Metanephros (tissue), 2 donors: Measurements from ENCODE around the gene MTG1. TPM values are rescaled to one million over a fixed set of nuclear protein-coding genes. Genes with fewer than 3 reads are reported as not detected.

Experiments
- small RNA-seq: library from RNA; depleted of rRNA; stranded (forward); fragments of <200 nt; gene quantifications from one replicate; pipeline ENCODE3, GENCODE V24; 2014; ENCODE audit warnings: low replicate concordance
- total RNA-seq: library from RNA; depleted of rRNA; stranded (reverse); fragments of >200 nt; gene quantifications from one replicate; pipeline ENCODE4 v1.2.3, GENCODE V29; 2014

Gene MTG1, protein sequence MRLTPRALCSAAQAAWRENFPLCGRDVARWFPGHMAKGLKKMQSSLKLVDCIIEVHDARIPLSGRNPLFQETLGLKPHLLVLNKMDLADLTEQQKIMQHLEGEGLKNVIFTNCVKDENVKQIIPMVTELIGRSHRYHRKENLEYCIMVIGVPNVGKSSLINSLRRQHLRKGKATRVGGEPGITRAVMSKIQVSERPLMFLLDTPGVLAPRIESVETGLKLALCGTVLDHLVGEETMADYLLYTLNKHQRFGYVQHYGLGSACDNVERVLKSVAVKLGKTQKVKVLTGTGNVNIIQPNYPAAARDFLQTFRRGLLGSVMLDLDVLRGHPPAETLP
- 46.5 TPM for total RNA-seq

DNA sequence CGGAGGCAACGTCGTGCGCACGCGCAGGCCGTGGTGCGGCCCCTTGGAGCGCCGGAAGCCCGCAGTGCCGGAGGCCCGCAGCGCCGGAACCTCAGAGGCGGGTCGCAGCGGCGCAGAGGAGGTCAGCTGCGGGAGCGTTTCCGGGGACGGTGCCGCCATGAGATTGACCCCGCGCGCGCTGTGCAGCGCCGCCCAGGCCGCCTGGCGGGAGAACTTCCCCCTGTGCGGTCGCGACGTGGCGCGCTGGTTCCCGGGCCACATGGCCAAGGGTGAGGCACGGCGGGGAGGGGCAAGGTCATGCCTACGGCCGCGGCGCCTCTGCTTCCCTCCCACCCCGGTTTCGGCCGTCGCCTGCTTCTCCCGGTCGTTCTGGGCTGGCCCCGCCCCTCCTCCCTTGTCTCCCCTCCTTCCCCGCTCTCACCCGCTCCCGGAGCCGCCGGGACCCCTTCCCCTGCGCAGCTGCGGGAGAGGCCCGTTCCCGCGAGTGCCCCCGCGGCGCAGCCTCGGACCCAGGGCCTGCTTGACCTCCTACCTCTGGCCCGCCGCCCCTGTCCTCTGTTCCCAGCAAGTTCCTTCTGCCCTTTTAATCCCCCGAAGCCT, at the start of gene MTG1:
Gene MTG1 (plus strand): TSS at position 94 of the 600 bp plus-strand sequence. CDS start 64 bp downstream, at position 158.

DNA sequence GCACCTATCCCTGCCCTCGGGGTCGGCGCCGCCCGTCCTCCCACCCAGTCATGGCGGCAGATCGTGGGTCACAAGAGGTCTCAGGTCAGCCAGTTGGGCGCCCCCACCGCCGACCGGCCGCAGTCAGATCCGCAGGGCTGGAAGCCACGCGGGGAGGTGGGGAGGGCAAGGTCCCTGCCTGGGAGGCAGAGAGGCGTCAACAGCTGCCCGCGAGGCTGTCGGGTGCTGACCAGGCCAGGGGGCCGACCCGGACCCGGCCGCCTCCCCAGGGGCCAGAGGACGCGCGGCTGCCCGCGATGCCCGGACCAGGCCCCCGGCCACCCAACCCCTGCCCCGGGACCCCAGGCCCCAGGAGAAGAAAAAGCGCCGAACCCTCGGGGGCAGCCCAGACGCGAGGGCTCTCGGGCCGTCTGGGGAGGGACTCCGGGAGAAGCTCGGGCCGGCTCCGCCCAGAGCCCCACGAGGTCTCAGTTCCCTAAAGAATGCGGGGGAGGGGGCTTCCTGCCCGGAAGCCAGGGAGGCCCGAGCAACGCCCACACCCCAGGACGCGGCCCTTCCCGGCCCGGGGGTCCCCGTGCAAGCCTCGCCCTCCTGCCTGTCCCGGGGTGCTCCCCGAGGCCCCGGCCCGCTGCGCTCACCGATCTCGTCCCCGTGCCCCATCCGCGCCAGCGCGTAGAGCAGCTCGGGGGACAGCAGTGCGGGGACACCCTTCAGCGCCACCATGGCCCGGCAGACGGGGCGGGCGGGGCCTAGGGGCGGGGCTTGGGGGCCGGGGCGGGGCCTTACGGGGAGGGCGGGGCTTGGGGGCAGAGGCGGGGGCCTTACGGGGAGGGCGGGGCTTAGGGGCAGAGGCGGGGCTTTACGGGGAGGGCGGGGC, 36.4 kb upstream of the MTG1 start, which contains the start of gene FUOM:
Gene FUOM (minus strand): TSS at position 735 of the 877 bp plus-strand sequence. CDS start 12 bp downstream, at position 723.

DNA sequence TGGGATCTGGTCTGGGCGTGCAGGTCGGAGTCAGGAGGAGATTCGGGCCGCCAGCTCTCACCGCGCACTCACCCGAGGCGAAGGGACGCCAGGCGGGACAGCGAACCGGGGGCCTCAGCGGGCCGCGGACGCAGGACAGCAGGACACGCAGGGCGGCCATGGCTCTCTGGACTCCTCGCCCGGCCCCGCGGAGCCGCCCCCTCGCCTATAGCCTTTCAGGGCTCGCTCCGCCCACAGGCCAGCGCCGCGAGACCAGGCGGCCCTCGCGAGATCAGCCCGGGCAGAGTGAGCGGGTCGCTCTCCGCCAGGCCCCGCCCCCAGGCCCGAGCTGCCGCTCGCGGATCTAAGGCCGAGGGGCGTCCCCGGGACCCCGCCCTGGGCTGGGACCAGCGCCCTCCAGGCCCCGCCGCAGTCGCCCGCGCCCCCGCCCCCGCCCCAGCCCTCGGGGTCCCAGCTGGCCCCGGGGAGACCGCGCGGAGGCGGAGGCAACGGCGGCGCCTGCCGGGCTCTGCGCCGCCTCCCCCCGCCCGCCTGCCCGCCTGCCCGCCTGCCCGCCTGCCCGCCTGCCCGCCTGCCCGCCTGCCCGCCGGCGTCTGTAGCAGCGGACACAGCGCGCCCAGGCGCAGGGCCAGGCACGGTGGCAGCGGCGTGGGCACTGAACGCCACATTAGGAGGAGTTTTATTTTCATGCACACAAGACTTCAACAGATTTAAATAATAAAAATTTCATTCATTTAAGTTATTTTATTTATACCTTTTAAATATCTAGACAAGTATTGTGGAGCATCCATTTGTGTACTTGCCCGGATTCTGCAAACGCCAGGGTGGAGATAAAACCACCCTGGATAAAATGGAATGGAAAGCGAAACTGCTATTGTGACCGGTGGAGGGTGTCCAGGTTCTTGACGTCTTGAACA, 20.5 kb upstream of the MTG1 start, which contains the start of gene ECHS1:
Gene ECHS1 (minus strand): TSS at position 181 of the 917 bp plus-strand sequence. CDS start 21 bp downstream, at position 160.

DNA sequence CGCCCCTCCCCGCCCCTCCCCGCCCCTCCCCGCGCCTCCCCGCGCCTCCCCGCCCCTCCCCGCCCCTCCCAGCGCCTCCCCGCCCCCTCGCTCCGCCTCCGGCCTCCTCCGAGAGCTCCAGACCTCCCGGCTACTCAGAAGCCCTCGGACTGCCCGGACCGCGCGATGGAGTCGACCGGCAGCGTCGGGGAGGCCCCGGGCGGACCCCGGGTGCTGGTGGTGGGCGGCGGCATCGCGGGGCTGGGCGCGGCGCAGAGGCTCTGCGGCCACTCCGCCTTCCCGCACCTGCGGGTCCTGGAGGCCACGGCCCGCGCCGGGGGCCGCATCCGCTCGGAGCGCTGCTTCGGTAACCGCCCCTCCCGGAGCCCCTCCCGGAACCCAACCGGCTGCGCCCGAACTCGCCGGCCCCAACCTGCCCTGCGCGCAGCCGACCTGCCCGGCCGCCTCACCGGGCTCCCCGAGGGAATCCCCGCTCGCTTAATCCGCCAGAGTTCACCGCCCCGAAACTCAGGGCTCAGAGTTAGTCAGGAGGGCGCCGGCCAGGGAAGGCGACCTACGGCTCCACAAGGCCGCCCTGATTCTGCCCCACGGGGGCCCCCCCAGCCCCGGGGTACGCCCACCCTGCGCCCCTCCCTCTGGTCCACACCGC, 14.7 kb upstream of the MTG1 start, which contains the start of gene PAOX:
Gene PAOX (plus strand): TSS at position 111 of the 649 bp plus-strand sequence. CDS start 55 bp downstream, at position 166.

DNA sequence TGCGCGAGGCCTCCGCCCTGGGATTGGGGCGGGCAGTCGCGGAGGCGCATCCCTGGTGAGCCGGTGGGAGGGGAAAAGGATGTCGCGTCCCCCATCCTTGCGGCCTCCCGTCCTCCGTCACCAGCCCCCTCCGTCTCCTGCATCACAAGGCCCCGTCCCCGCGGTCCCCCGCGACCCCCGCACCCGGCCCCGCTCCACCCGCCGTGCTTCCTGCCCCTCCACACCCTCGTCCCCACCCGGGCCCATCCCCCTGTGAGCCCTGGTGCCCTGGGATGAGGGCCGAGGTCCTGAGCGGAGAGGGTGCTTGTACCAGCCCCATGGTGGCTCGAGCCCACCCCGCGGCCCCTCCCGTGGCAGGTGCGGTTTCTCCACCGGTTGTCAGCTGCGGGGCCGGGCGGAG, 30.6 kb downstream of the MTG1 start, which contains the start of gene SPRN:
Gene SPRN (minus strand): TSS at position 25 of the 400 bp plus-strand sequence. CDS start 944 bp downstream, outside the sequence.

DNA sequence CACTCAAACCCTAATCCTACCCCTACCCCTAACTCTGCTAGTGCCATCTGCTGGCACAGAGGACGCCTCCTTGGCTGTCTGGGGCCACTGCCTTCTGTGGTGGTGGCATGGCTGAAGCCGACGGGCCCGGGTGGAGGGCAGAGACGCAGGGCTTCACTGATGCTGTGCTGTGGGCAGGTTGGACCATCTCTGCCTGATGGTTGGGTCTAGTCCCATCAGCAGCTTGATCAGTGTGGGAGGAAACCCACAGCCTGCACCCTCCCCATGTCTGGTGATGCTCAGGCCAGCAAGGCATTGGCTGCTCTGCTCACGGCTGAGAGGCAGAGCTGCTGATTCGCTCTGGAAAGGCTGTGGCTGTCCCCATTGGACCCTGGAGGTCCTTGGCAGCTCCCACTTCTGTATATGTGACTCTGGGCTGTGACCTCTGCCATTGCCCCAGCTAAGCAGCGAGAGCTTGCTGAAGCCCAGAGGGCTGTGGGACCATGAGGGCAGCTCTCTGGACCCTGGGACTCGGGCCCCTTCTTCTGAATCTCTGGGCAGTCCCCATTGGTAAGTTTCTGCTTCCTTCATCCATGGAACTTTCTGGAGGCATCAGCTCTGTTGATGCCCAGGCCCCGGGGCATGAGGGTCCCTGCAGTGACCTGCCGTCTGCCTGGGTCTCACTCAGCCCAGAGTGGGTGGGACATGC, 59.7 kb downstream of the MTG1 start, which contains the start of gene SCART1:
Gene SCART1 (plus strand): TSS at position 430 of the 688 bp plus-strand sequence. CDS start 53 bp downstream, at position 483.

Small RNAs within 50 kb of the gene (small RNA-seq; reads per million reads assigned to genes)
- gene AL360181.4 = not detected
- gene BANF1P2 = not detected
- not detected for gene MIR3944

Other genes with a start within 250 kb of the MTG1 start
- gene KNDC1, start 233.9 kb upstream of the MTG1 start, total RNA-seq = 8.3 TPM
- gene UTF1, start 163.9 kb upstream of the MTG1 start, total RNA-seq = 0.35 TPM
- gene VENTX, start 156.3 kb upstream of the MTG1 start, total RNA-seq = 0.18 TPM
- 11.7 TPM for gene ADAM8, start 117.3 kb upstream of the MTG1 start, total RNA-seq
- gene TUBGCP2, start 85.3 kb upstream of the MTG1 start, total RNA-seq = 62.3 TPM
- 26.2 TPM for gene ZNF511, start 85.2 kb upstream of the MTG1 start, total RNA-seq
- not detected for gene CALY, start 57.3 kb upstream of the MTG1 start, total RNA-seq
- 5.0 TPM for gene PRAP1, start 46.8 kb upstream of the MTG1 start, total RNA-seq
- gene FUOM, start 36.1 kb upstream of the MTG1 start, total RNA-seq = 27.2 TPM
- gene ECHS1, start 20.8 kb upstream of the MTG1 start, total RNA-seq = 65.7 TPM
- 7.6 TPM for gene PAOX, start 14.9 kb upstream of the MTG1 start, total RNA-seq
- 1.7 TPM for gene SPRN, start 30.5 kb downstream of the MTG1 start, total RNA-seq
- gene SCART1, start 59.8 kb downstream of the MTG1 start, total RNA-seq = 4.5 TPM
- gene CYP2E1, start 133.2 kb downstream of the MTG1 start, total RNA-seq = 1.4 TPM
- gene SYCE1, start 171.4 kb downstream of the MTG1 start, total RNA-seq = not detected
- gene FRG2B, start 232.6 kb downstream of the MTG1 start, total RNA-seq = not detected